Uterus (tissue), 2 donors: ENCODE measurements around the gene ARMC10.

Experiments used
- CTCF ChIP-seq, 4 experiments: fragments of 200-600 bp in 2 of 4; fragments of 450-650 bp in 2 of 4; sonication (generic) in 2 of 4; IDR thresholded peaks; one replicate each; pipeline ENCODE4 v1.5.1; 2016 to 2019; ENCODE audit warnings: antibody characterized with exemption in 4 of 4, mild to moderate bottlenecking in 2 of 4, moderate library complexity in 1 of 4
- POLR2A ChIP-seq, 2 donors: fragments of 450-650 bp; IDR thresholded peaks; one replicate each; pipeline ENCODE4 v1.6.1; 2016; ENCODE audit warnings: antibody characterized with exemption in 2 of 2, mild to moderate bottlenecking in 1 of 2, moderate library complexity in 1 of 2

- TF ChIP-seq CTCF (IDR thresholded peaks at IDR 0.05), result no peak
- TF ChIP-seq POLR2A (IDR thresholded peaks at IDR 0.05), result no peak
Measured at GRCh38 chr7:103077318-103077717, 2.4 kb downstream of the ARMC10 start.
